Panc1 (cell line): ENCODE measurements around the gene MYO5B.

Experiments
- CTCF ChIP-seq: fragments of 450-650 bp; IDR thresholded peaks from 2 replicates; pipeline ENCODE4 v1.5.1; 2017; ENCODE audit warnings: mild to moderate bottlenecking
- SIN3A ChIP-seq: IDR thresholded peaks from 2 replicates; pipeline ENCODE4 v1.6.1; 2012; ENCODE audit warnings: low read depth, mild to moderate bottlenecking, low read length, moderate library complexity, borderline replicate concordance; ENCODE audit not compliant: insufficient read depth

- TF ChIP-seq CTCF: no peak
- TF ChIP-seq SIN3A: no peak
These were observed 359.5 kb downstream of the MYO5B start for GRCh38 chr18:49835405-49835804.
